ENCODE results near the gene EHD1. TPM values are rescaled to one million over a fixed set of nuclear protein-coding genes. Genes with fewer than 3 reads are reported as not detected.
A peak's percentile ranks its signal among the peaks of the same experiment; 100 is the strongest.

Gene EHD1
- total and polyA plus RNA-seq, 9 donors = 46.1 to 117 (median 87.0) TPM

DNA sequence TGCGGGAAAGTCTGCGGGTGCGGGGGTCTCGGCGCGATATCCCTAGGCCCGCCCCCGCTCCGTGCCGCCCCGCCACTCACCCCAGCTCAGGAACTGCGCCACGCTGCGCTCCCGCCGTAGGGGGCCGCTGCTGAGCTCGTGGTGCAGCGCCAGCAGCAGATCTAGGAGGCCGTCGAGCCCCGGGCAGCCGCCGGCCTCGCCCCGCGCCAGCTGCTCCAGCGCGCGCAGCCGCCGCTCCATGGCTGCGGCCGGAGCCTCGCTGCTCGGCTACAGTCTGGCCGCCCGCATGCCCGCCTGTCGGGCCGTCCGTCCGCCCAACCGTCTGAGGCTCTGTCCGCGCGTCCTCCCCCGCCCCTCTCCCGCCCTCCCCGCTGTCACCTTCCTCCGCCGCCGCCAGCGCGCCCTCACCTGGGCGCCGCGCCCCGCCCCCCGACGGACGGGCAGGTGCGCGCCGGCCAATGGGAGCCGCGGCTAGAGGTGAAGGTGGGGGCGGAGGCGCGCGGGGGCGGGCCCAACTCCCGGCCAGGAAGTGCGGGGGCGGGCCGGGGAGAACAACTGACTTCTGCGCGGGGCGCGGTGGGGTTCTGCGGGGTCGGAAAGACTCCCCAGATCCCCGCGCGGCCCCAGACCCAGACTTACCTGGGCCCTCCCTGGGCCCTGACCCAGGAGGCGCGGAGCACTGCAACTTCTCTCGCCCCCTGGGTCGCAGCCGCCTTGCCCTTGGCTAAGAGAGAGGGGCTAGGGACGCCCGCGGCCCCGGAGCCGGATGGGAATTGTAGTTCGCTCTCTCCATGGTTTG is 33.9 kb downstream of the EHD1 start, which contains the start of gene CDC42BPG:
TSS of gene CDC42BPG (minus strand) at position 324 of the 799 bp plus-strand sequence. CDS start at position 240, 84 bp downstream.
- H3K36me3 ChIP-seq (ENCODE audit: control insufficient read depth, insufficient read depth, low read length) = no peaks in the 10 kb centered on the region
- no peaks in the 10 kb centered on the region for H3K27me3 ChIP-seq (ENCODE audit: control insufficient read depth, insufficient read depth, low read length)
- 1% methylated on average over 79 of the region's 96 CpGs for WGBS (ENCODE audit: insufficient coverage)
- H3K27ac ChIP-seq (ENCODE audit: low read length) = no peak within 1 kb of the TSS
- H3K9me3 ChIP-seq (replicated peaks; ENCODE audit: control insufficient read depth, low read depth, low read length) = no peaks in the 10 kb centered on the region
- DNase-seq = peak; percentile 78
- peaks cover 33% of the 10 kb centered on the region for H3K4me1 ChIP-seq (ENCODE audit: control insufficient read depth, insufficient read depth, low read length)
- peak within 1 kb of the TSS; percentile 38 for H3K4me3 ChIP-seq (ENCODE audit: low read length)

DNA sequence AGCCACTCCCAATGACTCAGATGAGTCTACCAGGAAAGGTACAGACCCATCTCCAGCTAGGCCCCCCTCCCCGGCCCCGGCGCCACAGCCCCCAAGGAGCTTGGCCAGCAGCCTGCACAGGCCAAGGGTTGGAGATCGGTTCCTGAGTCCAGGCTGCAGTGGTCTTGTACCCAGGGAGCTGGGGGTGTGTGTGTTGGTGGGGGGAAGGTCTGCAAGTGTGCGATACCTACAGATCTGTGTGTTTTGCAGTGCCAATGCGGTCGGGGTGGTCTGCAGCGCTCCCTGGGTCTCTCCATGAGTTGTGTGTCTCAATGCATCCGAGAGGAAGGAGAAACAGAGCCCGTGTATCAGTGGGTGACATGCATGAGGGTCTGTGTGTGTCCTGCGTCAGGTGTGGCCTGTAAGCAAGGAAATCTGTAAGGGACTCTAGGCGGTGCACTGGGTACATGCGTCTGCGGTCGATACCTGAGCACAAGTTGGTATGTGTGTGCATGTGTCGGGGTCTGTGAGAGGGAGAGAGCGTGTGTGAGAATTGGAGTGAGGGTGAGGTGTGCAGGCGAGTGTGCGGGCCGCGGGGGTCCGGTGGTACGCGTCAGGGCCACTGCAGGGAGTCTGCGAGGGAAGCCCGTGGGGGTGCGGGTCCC is 34.6 kb downstream of the EHD1 start:
- Histone ChIP-seq H3K4me3 (ENCODE audit: low read length) (no peak overlapping the region), H3K9me3 (replicated peaks; ENCODE audit: control insufficient read depth, low read depth, low read length) (no peaks in the 10 kb centered on the region), H3K36me3 (ENCODE audit: control insufficient read depth, insufficient read depth, low read length) (no peaks in the 10 kb centered on the region), H3K27me3 (ENCODE audit: control insufficient read depth, insufficient read depth, low read length) (no peaks in the 10 kb centered on the region), H3K27ac (ENCODE audit: low read length) (no peak overlapping the region), H3K4me1 (ENCODE audit: control insufficient read depth, insufficient read depth, low read length) (peaks cover 26% of the 10 kb centered on the region)
- WGBS (ENCODE audit: insufficient coverage) = 43% methylated on average over 23 of the region's 27 CpGs
- no peak for DNase-seq

DNA sequence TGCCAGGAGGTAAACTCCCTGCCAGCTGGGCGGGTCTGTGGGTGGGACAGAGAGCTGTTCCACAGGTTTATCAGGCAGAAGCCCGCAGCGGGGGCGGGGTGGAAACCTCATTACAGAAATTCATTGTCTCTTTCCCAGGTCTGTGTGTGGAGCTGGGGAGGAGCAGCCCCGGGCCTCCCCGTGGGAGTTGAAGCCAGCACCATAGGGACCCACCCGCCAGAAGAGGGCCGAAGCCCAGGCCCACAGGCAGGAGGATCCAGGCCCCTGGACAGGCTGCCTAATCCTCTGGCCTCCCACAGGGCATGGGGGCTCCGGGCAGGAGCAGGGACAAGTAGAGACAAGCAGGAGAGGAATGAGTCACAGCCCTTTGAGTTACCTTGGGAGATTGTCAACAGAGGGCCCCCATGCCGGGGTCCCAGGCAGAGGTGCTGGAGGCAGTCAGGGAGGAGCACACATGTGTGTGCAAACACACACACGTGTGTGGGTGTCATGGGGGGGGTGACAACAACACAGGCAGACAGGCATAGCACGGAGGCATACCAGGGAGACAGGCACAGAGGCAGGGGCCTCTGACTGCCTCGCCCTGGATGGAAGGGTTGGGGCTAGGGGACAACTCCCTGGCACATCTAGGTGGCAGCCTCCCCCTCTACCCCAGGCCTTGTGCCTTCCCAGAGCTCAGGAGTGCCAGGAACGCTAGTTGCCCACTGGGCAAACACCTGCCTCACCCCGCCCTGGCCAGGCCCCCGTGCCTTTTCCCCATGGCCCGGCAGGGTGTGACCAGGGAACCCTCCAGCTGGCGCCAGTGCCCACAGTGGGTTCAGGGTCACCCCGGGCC is 35.4 kb downstream of the EHD1 start:
- Histone ChIP-seq H3K27ac (ENCODE audit: low read length) (no peak overlapping the region), H3K4me1 (ENCODE audit: control insufficient read depth, insufficient read depth, low read length) (peaks cover 20% of the 10 kb centered on the region), H3K27me3 (ENCODE audit: control insufficient read depth, insufficient read depth, low read length) (no peaks in the 10 kb centered on the region), H3K36me3 (ENCODE audit: control insufficient read depth, insufficient read depth, low read length) (no peaks in the 10 kb centered on the region), H3K4me3 (ENCODE audit: low read length) (no peak overlapping the region), H3K9me3 (replicated peaks; ENCODE audit: control insufficient read depth, low read depth, low read length) (no peaks in the 10 kb centered on the region)
- DNase-seq = no peak
- 73% methylated on average over 13 of the region's 19 CpGs for WGBS (ENCODE audit: insufficient coverage)

GRCh38 chr11:64842366-64842759 is 36.1 kb downstream of the EHD1 start:
- no peaks in the 10 kb centered on the region for H3K36me3 ChIP-seq (ENCODE audit: control insufficient read depth, insufficient read depth, low read length)
- no peak for DNase-seq
- H3K4me3 ChIP-seq (ENCODE audit: low read length) = no peak overlapping the region
- no peaks in the 10 kb centered on the region for H3K27me3 ChIP-seq (ENCODE audit: control insufficient read depth, insufficient read depth, low read length)
- H3K4me1 ChIP-seq (ENCODE audit: control insufficient read depth, insufficient read depth, low read length) = peaks cover 16% of the 10 kb centered on the region
- no peak overlapping the region for H3K27ac ChIP-seq (ENCODE audit: low read length)
- H3K9me3 ChIP-seq (replicated peaks; ENCODE audit: control insufficient read depth, low read depth, low read length) = no peaks in the 10 kb centered on the region
- WGBS (ENCODE audit: insufficient coverage) = 62% methylated on average over 4 of the region's 6 CpGs

DNA sequence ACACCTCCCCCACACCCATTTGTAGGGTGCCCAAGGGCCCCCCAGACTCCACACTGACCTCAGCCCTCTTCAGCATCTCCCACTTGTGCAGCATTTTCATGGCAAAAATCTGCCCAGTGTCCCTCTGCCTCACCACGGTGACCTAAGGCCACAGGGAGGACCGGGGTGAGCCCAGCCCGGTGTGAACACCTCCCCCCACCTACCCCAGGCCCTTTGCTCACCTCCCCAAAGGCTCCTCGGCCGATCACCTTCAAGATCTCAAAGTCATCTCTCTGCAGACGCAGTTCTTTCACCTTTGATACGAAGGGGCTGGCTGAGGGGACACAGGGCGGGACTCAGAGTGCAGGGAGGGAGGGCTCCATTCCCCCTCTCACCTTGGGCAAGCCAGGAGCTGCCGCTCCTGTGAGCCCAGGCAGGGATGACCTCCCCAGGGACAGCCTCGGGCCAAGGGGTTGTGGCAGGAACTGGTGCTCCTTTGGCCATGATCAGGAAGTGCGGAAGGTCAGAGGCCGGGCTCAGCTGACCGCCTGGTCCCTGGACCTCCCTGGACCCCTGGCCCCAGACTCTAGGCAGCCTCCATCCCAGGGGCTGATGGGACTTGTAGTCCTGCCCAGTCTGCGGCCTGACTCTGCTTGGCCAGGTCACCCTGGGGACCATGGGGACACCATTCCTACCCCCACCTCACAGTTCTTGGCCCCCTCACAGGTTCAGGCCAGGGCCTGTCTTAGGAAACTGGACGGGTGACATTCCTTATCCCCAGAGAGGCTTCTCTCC is 36.6 kb downstream of the EHD1 start:
- H3K27ac ChIP-seq (ENCODE audit: low read length) = no peak overlapping the region
- no peak overlapping the region for H3K4me3 ChIP-seq (ENCODE audit: low read length)
- 49% methylated on average over 4 of the region's 15 CpGs for WGBS (ENCODE audit: insufficient coverage)

GRCh38 chr11:64839887-64840782 is 38.3 kb downstream of the EHD1 start:
- H3K4me1 ChIP-seq (ENCODE audit: control insufficient read depth, insufficient read depth, low read length) = peaks cover 11% of the 10 kb centered on the region
- DNase-seq = no peak
- H3K27ac ChIP-seq (ENCODE audit: low read length) = no peak overlapping the region
- H3K27me3 ChIP-seq (ENCODE audit: control insufficient read depth, insufficient read depth, low read length) = no peaks in the 10 kb centered on the region
- H3K9me3 ChIP-seq (replicated peaks; ENCODE audit: control insufficient read depth, low read depth, low read length) = no peaks in the 10 kb centered on the region
- 70% methylated on average over 10 of the region's 24 CpGs for WGBS (ENCODE audit: insufficient coverage)
- no peak overlapping the region for H3K4me3 ChIP-seq (ENCODE audit: low read length)
- H3K36me3 ChIP-seq (ENCODE audit: control insufficient read depth, insufficient read depth, low read length) = no peaks in the 10 kb centered on the region

More for the DNA sequence above, 36.6 kb downstream of the EHD1 start:
- peaks cover 13% of the 10 kb centered on the region for H3K4me1 ChIP-seq (ENCODE audit: control insufficient read depth, insufficient read depth, low read length)
- no peak for DNase-seq
- H3K36me3 ChIP-seq (ENCODE audit: control insufficient read depth, insufficient read depth, low read length) = no peaks in the 10 kb centered on the region
- H3K9me3 ChIP-seq (replicated peaks; ENCODE audit: control insufficient read depth, low read depth, low read length) = no peaks in the 10 kb centered on the region
- no peaks in the 10 kb centered on the region for H3K27me3 ChIP-seq (ENCODE audit: control insufficient read depth, insufficient read depth, low read length)

- no peaks in the 10 kb centered on the region for H3K27me3 ChIP-seq (ENCODE audit: control insufficient read depth, insufficient read depth, low read length)
- H3K27ac ChIP-seq (ENCODE audit: low read length) = no peak overlapping the region
- H3K36me3 ChIP-seq (ENCODE audit: control insufficient read depth, insufficient read depth, low read length) = no peaks in the 10 kb centered on the region
- 86% methylated on average over 8 of the region's 13 CpGs for WGBS (ENCODE audit: insufficient coverage)
- no peaks in the 10 kb centered on the region for H3K9me3 ChIP-seq (replicated peaks; ENCODE audit: control insufficient read depth, low read depth, low read length)
- H3K4me3 ChIP-seq (ENCODE audit: low read length) = no peak overlapping the region
- no peak for DNase-seq
- peaks cover 6% of the 10 kb centered on the region for H3K4me1 ChIP-seq (ENCODE audit: control insufficient read depth, insufficient read depth, low read length)
Measured at GRCh38 chr11:64839335-64839734, 39.1 kb downstream of the EHD1 start.

- Histone ChIP-seq H3K9me3 (replicated peaks; ENCODE audit: control insufficient read depth, low read depth, low read length) (no peaks in the 10 kb centered on the region), H3K27me3 (ENCODE audit: control insufficient read depth, insufficient read depth, low read length) (no peaks in the 10 kb centered on the region), H3K36me3 (ENCODE audit: control insufficient read depth, insufficient read depth, low read length) (no peaks in the 10 kb centered on the region), H3K4me3 (ENCODE audit: low read length) (no peak overlapping the region), H3K4me1 (ENCODE audit: control insufficient read depth, insufficient read depth, low read length) (peaks cover 2% of the 10 kb centered on the region), H3K27ac (ENCODE audit: low read length) (no peak overlapping the region)
- DNase-seq = no peak
- WGBS (ENCODE audit: insufficient coverage) = 91% methylated on average over 16 of the region's 28 CpGs
Measured at GRCh38 chr11:64838600-64839334, 39.7 kb downstream of the EHD1 start.

All from muscle of leg (tissue), 11 donors.